GM04504 (cell line): ENCODE data around the gene FBXO17.

ENCODE experiments used
- DNase-seq: peaks from one replicate; pipeline ENCODE4 v3.0.0-alpha.2; 2012; ENCODE audit warnings: low read depth

The FBXO17 gene

GRCh38 chr19:38915329-38916321, 59.9 kb downstream of the FBXO17 start:
- no peak for DNase-seq

- DNase-seq = no peak
These were observed 61.6 kb downstream of the FBXO17 start for GRCh38 chr19:38913958-38914357.

GRCh38 chr19:38912600-38913514, 62.7 kb downstream of the FBXO17 start:
- DNase-seq = no peak

GRCh38 chr19:38911388-38912001, 64.0 kb downstream of the FBXO17 start:
- no peak for DNase-seq

- DNase-seq = no peak
These were observed 65.1 kb downstream of the FBXO17 start for GRCh38 chr19:38910488-38910887.

GRCh38 chr19:38908911-38909310, 66.6 kb downstream of the FBXO17 start:
- DNase-seq = no peak

GRCh38 chr19:38907670-38908069, 67.9 kb downstream of the FBXO17 start:
- DNase-seq = no peak

- DNase-seq = no peak
These were observed 68.3 kb downstream of the FBXO17 start for GRCh38 chr19:38907227-38907626.

GRCh38 chr19:38905620-38906019, 69.9 kb downstream of the FBXO17 start:
- DNase-seq = no peak

GRCh38 chr19:38904581-38905539, 70.7 kb downstream of the FBXO17 start:
- DNase-seq = no peak

GRCh38 chr19:38901683-38902082, 73.9 kb downstream of the FBXO17 start:
- no peak for DNase-seq

- DNase-seq = no peak
These were observed 74.8 kb downstream of the FBXO17 start for GRCh38 chr19:38900743-38901190.

GRCh38 chr19:38900202-38900629, 75.3 kb downstream of the FBXO17 start:
- DNase-seq = no peak

- peak; percentile 100 for DNase-seq
These were observed 75.9 kb downstream of the FBXO17 start, which contains the start of the genes NFKBIB and SIRT2 for GRCh38 chr19:38899447-38900201. TSS of gene NFKBIB (plus strand) at chr19:38899969. CDS start at chr19:38900033, 64 bp downstream. TSS of gene SIRT2 (minus strand) at chr19:38899618. CDS start at chr19:38899521, 97 bp downstream.

- DNase-seq = no peak
These were observed 76.6 kb downstream of the FBXO17 start for GRCh38 chr19:38898788-38899446.

GRCh38 chr19:38894968-38895367, 80.6 kb downstream of the FBXO17 start:
- no peak for DNase-seq

GRCh38 chr19:38893341-38893771, 82.2 kb downstream of the FBXO17 start:
- no peak for DNase-seq

GRCh38 chr19:38892841-38893240, 82.7 kb downstream of the FBXO17 start:
- DNase-seq = no peak

GRCh38 chr19:38891771-38892170, 83.8 kb downstream of the FBXO17 start:
- DNase-seq = no peak
